UCSD-AML1 (cell line): Measurements from ENCODE around the gene AQP12B.
"Not testable (repeated sequence)": the region's sequence is repeated elsewhere in the genome, so short reads cannot be mapped to it uniquely, and the experiment has no call there.

ENCODE experiments used
- DNase-seq: peaks from one replicate; lab custom pipeline; 2025; ENCODE audit not compliant: unreplicated experiment; lab: John Stamatoyannopoulos, UW

AQP12B gene

DNA sequence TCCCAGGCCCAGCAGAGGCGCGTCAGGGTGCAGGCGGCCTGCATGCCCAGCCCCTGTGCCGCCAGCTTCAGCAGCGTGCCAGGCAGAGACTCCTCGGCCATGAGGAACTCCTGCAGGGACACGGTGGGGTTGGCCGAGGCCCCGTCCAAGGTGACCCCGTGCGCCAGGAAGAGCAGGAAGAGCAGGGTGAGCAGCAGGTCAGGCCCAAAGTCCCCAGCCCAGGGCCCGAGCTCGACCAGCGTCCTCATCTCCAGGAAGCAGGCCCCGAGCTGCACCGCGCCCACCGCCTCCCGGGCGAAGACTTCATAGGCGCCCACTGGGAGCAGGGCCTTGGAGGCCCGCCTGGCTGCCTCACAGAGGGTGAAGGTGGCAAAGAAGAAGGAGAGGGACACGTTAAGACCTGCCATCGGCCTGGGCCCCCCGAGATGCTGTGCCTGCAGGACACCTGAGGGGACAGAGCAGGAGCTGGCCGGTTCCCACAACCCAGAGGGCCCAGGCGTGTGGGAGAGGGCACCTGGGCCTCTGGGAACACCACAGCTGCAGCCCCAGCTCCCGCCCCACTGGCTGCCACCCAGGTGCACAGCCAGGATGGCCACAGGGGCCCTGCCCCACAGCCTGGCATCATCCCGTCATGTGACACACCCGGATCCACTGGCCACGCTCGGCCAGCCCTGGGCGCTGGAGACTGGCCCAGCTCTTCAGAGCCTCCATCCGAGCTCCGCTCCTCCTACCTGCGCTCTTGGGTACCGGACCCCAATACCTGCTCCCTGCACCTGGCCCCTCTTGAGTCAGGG is at the start of gene AQP12B:
Gene AQP12B, minus strand, starts transcription at position 455 of the 794 bp plus-strand sequence. Its CDS starts 48 bp downstream, at position 407.
- not testable (repeated sequence) for DNase-seq

DNA sequence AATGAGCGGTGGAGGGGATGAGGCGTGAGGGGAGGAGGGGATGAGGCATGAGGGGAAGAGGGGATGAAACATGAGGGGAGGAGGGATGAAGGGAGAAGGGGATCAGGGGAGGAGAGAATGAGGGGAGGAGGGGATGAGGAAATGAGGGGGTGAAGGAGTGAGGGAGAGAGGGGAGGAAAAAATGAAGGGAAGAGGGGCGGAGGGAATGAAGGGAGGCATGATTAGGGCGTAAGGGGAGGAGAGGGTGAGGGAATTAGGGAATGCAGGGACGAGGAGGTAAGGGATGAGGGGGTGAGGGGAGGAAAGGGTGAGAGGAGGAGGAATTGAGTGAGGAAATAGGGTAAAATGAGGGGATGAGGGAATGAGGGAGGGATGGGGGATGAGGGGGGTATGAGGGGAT is 49.5 kb upstream of the AQP12B start:
- DNase-seq, result no peak

- DNase-seq, result no peak
Observed at GRCh38 chr2:240731178-240731545, 48.5 kb upstream of the AQP12B start.

- no peak for DNase-seq
Observed at GRCh38 chr2:240730501-240731177, 48.0 kb upstream of the AQP12B start.

GRCh38 chr2:240728827-240729226 is 46.1 kb upstream of the AQP12B start:
- no peak for DNase-seq

DNA sequence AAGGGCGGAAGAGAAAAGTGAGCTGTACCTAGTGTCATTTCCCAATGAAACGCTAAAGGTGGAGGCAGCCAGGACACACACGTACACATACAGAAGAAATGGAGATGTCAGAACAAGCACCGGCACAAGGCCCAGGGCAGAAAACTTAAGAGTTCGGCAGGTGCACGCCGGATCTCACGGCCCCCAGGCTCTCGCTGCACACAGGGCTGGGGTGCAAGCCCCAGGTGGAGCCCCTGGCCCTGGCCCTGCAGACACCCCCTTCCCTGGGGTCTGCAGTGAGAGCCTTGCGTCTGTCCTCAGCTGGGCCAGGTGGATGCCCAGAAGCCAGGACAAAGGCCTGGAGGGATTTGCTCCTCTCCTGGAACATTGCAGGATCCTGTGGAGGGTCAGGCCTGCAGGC is 45.7 kb upstream of the AQP12B start:
- no peak for DNase-seq

- no peak for DNase-seq
Observed at GRCh38 chr2:240727913-240728312, 45.2 kb upstream of the AQP12B start.

- no peak for DNase-seq
Observed at GRCh38 chr2:240727439-240727838, 44.8 kb upstream of the AQP12B start.

DNA sequence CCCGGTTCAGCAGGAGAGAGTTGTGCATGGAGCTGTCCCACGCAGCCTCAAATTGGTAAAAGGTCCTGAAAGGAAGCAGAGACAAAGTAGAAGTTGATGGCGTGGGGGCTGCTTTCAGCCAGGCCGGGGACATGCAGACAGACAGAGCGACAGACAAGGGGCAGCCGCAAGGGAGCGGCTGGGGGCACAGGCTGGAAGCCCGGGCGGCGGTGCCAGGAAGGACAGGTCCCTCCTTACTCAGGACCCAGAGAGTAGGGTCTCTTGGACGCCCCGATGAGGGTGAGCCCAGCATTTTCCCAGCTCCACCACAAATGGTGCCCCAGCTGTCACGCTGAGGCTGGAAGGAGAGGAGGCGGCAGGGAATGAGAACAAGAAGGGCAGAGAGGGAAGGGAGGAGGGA is 44.2 kb upstream of the AQP12B start:
- DNase-seq, result no peak

DNA sequence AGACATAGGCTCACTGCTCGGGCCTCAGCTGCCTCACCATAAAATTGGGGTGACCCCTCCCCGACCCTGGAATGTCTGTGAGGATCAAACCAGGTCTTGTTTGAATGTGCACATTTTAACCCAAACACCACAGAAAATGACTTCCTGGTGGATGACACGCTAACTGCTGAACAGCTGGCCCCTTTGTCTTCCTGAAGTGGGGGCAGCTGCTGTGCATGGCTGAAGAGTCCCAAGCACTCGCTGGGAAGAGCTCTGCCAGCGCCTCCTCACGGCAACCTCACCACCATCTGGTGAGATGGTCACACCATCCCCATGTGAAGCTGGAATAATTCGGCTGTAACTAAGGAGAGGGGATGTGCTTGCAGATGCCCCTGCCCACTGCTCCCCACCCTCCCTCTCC is 43.0 kb upstream of the AQP12B start:
- DNase-seq, result no peak

DNA sequence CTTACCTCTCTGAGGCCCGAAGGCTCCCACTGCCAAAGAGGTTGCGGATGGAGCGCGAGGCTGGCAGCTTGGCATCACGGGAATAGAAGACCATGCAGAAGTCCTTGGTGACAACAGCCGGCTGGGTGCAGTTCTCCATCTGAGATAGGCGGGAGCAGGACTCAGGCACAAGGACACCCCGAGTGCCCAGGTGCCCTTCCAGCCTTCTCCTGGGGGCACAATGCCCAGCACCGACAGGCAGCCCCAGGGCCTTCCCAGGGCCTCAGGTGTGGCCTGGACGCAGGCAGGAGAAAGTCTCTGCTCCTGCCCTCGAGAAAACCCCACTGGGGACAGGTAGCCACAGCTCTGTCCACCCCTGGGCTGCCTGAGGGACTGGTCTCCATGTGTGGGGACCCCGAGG is 42.6 kb upstream of the AQP12B start:
- DNase-seq, result no peak

DNA sequence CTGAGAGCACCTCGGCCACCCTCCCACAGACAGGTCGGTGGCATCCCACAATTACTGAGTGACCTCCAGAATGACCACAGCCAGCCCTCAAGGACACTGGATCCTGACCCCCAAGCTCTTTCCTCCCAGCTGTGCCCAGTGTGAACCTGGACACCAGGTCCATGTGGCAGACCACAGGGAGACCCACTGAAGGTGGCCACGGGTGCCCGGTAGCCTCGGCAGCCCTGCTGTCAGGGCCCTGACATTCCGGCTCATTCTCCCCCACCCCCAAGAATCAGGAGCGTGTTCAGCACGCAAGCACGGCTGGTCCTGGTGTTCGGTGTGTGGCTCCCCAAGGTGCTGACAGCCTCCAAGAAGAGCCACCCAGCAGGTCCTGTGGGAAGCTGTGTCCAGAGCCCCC is 41.7 kb upstream of the AQP12B start:
- no peak for DNase-seq

DNA sequence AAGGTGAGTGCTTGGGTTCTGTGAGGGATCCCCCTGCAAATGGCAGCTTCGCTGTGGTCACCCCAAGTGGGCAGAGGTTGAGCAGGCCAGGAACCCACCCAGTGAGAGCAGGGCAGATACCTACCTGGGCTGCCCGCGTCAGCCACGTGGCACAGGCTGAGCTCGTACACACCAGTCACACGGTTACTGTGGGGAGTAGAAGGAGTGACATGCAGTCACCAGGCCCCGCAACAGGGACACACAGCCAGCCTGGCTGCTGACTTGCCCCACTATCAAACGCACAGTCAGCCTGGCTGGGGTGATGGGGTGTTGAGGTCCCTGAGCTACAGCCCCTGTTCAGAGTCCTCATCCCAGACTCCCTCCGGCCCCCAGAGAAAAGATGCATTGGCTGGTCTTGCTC is 41.2 kb upstream of the AQP12B start:
- DNase-seq, result no peak

GRCh38 chr2:240722796-240723735 is 40.4 kb upstream of the AQP12B start:
- no peak for DNase-seq

- no peak for DNase-seq
Observed at GRCh38 chr2:240722376-240722775, 39.7 kb upstream of the AQP12B start.

DNA sequence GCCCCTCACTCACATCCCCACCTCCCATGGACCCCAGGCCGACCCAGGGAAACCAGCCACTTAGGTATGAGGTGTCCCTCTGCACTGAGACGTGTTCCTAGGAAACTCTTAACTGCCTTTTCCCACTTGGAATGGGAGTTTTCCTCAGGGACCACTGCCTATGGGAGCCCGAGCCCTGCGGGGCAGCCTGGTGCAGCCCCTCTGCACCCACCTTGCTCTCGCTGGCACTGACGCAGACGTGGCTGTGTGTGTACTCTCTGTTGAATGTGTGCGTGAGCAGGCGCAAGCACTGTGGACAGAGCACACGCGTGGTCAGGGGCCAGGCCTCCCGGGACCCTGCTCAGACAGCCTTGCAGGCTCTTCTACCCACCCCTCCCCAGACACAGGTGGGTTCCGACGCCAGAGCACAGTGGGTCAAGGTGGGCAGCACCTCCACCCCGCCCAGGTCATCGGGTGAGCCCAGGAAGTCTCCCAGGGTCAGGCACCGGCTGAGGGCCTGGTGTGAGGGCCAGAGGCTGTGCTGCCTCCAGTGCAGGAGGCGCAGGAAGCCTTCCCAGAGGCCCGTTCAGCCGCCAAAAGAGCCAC is 39.0 kb upstream of the AQP12B start:
- no peak for DNase-seq

GRCh38 chr2:240720686-240721595 is 38.3 kb upstream of the AQP12B start:
- no peak for DNase-seq

GRCh38 chr2:240719676-240720545 is 37.2 kb upstream of the AQP12B start:
- DNase-seq, result no peak

GRCh38 chr2:240718896-240719490 is 36.3 kb upstream of the AQP12B start:
- DNase-seq, result no peak
